SK-N-DZ (cell line): Measurements from ENCODE around the gene RFNG.

Source experiments
- DNase-seq: peaks from one replicate; pipeline ENCODE4 v3.0.0-alpha.2; 2015; ENCODE audit warnings: low spot score

Gene RFNG

DNA sequence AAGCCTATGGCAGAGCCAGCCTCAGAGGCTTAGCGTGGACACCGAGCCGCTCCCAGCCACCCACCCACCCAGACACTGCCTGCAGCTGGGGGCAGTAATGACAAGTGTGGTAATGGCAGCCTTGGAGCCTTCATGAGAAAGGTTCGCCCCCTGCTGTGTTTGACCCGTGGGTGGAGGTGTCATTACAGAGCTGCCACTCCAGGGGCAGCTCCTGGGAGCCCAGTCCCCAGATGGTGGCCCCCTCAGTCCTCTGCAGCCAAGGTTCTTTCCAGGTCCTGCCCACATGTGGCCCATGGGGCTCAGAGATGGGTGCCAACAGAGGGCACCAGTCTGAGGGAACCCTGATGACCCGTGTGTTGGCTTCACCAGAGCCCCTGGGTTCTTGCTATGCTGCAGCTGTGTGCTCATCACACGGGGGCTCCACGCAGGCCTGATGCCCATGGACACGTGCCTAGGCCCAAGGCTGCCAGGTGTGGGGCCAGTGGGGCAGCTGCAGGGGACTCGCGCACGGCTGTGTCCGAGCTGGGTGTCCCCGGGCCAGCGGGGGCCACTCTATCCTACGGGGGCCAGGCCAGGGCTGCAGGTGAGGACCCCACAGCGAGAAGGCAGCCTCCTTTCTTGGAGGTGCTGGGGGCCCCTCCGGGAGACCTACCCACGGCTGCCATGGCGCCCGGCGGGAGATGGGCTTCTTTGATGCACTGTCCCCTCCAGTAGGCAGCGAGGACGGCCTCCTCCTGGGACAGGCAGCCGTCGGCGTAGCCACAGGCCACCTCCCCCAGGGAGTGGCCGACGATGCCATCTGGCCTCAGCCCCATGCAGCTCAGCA is 38.3 kb upstream of the RFNG start:
- no peak for DNase-seq

DNA sequence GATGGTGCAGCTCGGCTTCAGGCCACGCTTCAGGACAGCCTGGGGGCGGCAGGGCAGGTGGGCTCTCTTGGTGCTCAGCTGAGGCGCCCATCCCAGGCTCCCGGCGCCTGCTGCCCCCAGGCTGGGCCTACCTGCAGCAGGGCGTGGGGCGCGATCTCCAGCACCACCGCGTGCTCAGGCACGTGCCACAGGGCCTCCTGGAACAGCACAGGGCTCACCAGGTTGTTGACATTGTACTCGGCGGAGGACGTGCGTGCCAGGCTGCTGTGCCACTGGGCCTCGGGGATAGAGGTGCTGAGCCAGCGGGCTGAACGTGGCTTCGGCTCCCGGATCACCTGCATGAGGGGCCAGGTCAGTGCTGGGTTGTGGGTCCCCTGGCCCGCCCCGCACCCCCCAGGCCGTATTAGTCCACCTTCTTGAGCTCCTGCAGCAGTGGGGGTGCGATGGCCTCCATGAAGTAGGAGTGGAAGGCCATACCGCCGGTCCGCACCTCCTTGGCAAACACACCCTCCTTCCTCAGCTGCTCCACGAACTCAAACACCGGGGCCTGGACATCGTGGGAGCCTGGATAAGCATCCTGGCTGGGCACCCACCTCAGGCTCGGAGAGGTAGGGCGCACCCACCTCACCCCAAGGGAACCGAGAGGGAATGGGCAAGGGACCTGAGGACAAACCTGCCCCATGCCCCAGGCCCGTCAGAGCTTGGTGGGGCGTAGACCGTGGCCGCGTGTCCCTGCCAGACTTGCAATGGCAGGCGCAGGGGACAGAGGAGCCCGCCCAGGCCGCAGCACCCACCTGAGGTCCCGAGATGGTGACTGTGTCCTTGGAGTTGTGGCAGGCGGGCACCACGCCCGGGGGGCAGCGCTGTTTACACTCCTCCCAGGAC is 37.5 kb upstream of the RFNG start:
- no peak for DNase-seq

DNA sequence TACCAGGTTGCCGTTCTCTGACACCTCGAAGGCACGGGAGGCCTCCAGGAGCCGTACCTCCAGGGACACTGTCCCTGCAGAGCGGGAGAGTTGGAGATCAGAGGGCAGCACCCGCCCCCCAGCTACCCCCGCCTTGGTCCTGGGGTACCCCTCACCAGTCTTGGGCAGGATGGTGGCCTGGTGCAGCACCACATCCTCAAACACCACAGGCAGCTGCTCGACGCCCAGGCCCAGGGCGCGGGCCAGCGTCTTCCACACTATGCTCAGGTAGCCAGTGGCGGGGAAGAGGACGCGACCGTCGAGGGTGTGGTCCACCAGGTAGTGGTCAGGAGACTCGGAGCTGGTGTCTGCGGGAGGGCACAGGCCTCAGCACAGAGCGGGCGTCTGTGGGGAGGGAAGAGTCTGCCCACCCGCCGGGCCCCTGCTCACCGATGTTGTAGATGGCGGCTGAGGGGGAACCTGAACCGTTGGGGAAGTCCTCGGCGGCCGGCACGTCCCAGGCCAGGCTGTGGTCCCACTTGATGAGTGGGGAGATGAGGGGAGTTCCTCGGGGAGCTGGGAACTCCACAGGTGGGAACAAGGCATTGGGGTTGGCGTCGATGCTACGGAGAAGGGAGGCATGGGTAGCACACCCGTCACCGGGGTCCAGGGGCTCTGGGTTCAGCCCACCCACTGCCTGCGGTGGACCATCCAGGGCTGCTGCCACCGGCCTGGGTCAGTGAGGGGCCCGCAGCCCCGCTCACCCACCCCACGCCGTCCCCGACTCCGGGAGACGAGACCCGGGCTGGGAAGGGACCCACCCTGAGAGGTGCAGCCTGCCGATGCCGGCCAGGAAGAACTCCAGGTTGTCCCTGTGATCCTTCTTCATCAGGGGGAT is 36.6 kb upstream of the RFNG start:
- no peak for DNase-seq

DNA sequence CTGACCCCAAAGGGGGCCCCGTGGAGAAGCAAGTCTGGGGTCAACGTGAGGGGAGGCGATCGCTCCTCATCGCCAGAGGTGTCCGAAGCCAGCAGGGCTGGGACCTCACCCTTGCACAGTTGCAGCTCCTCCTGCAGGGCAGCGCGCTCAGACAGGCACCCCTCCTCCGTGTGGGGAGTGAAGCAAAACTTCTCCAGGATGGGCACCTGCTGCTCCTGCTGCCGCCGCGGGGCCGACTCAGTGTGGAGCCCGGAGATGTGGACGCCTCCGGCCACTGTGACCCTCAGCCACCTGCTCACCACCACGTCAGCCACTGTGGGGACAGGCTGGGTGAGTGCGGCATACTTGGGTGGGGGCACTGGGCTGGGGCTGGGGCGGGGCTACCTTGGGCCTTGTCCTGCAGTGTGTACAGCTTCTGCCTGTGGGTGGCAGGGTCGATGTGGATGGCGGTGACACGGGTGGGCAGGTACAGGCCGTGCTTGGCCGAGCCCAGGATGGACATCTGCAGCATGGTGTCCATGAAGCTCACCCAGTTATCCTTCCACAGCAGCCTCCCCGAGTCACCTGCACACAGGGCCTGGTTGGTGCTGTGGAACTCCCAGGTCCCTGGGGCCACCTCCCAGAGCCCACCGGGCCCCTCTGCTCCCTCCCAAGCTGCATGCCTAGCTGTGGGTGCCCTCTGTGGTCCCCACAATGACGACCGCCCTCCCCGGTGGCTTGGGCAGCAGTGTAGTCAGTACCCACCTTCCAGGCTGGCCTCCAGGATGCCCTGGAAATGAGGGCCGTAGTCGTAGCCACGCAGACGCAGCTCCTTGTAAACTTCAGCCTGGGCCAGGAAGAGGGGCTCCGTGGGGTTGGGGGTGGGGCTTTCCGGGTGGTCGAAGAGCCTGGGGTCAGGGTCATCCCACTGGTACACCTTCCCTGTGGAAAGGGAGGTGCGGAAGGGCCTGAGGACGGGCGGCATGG is 35.6 kb upstream of the RFNG start:
- DNase-seq = no peak

DNA sequence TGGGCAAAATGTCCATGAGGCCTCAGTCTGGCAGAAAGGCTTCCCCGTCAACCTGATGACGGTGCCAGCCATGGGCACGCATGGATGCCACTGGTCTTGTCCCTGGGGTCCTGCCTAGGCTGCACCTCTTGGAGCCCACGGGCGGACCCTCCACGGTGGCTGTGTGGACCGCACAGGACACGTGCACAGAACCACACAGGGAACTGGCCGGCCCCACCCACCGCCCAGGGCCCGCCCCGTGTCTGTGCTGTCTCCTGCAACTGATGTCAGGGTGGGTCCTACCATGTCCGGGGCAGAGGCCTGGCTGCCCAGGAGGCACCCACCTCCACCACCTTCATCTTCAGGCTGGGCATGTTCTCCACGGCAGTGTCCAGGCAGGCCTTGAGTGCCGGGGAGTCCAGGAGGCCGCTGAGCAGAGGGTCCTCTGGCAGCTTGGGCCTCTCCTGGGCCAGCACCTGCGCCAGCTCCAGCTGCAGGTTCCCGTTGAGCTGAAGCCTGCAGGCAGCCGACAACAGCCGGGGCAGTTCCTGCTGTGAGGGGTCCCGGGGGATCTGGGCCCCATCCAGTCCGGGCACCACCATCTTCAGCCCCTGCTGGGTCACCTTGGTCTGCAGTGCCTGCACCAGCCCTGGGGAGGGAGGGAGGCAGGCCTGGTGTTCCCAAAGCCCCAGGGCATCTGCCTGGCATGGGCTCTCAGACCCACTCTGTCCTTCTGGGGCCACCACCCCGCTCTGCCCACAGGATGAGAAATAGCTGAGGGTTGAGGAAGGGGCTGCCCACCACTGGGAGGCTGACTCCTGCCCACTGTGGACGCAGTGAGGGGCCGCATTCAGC is 34.5 kb upstream of the RFNG start:
- DNase-seq = no peak

DNA sequence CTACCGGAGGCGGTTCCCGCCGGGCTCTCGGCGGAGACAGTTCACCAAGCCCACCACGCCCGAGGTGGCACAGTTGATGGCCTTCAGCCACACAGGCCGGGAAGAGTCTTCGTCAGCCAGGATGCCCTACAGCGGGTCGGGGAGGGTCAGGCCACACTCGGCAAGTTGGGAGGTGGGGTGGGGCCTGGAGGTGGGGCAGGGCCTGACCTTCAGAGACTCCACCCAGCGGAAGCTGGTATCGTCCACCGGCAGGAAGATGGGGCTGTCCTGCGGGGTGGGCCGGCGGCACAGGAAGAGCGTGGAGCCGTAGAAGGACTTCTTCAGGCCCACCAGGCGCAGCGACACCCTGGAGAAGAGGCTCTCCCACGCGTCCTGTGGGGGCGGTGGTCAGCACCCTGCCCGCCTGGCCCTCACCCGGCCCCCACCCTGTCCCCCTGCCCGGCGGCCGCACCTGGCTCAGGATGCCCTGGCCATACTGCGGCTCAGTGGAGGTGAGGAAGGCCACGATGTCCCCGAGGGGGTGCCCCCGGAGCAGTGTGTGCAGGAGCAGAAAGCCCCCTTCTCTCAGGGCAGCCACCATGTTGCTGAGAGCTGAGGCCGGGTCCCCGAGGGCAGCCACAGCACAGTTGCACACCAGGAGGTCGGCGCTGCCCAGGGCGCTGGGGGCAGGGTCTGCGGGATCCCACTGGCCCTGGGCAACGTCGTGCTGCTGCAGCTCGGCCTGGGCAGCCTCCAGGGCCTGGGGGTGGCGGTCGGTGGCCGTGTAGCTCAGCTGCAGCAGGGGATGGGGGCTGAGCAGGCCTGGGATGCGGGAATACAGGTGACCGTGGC is 33.6 kb upstream of the RFNG start:
- no peak for DNase-seq

DNA sequence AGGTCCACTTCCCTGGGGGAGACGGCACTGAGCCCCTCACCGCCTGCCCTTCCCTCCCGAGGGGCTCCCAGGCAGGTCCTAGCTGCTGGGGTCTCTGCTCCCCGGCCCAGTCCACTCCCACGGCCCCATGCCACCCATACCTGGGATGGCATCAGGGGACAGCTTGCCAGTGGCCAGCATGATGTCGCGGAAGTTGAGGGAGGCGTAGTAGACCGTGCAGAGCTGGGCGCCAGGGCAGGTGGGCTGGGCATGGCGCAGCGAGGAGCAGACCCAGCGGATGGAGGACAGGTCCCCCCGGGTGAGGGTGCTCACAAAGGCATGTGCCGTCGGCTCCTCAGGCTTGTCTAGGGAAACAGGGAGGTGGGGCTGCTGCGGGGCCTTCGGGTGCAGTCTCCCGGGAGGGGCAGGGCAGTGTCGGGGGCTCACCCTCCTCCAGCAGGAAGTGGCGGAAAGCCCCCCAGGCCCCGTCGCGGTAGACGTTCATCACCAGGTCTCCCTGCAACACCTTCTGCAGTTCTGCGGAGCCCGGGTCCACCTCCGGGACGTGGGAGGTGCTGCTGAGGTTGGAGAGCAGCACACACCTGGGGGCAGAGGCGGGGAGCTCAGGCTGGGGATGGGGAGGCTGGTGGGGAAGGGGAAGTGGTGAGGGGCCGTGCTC is 32.9 kb upstream of the RFNG start:
- DNase-seq = no peak

DNA sequence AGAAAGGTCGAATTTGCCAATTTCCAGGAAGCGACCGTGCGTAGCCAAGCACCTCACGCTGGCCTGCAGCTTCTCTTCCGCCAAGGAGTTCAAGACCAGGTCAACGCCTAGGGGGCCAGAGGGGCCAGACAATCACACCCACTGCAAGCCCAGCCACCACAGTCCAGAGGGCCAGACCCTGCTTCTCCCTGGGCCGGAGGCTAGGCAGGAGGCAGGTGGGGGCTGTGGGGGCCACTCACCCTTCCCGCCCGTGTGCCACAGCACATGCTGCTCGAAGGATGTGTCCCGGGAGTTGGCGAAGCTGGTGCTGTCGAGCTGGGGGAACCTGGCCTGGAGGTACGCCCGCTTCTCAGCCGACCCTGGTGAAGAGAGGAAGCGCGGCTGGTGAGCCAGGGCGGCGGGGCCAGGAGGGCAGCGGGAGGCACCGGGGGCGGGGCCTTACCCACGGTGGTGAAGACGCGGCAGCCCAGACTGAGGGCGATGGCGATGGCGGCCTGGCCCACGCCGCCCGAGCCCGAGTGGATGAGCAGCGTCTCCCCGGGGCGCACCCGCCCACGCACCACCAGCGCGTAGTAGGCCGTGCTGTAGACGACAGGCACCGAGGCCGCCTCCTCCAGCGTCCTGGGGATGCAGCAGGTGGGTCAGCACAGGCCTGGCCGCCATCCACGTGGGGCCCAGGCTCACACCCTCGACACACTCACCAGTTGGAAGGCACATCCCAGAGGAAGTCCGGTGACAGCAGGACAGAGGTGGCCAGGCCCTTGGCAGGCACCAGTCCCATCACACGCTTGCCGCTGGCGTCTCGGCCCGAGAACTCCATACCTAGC is 32.1 kb upstream of the RFNG start:
- DNase-seq = no peak

DNA sequence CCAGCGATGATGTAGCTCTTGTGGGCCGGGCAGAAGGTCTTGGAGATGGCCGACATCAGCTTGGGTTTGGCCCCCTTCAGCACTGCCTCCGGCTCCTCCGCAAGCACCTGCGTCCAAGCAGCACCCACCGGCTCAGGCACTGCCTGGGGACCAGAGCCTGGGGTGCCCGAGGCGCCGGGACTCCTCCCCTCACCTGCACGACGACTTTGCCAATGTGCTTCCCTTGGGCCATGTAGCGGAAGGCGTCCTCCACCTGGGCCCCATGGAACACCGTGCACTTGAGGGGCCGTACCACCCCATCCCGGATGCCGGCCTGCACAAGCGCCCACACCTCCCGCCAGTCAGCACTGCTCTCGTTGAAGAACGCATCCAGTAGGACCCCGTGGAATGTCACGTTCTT is 31.4 kb upstream of the RFNG start:
- DNase-seq = no peak

DNA sequence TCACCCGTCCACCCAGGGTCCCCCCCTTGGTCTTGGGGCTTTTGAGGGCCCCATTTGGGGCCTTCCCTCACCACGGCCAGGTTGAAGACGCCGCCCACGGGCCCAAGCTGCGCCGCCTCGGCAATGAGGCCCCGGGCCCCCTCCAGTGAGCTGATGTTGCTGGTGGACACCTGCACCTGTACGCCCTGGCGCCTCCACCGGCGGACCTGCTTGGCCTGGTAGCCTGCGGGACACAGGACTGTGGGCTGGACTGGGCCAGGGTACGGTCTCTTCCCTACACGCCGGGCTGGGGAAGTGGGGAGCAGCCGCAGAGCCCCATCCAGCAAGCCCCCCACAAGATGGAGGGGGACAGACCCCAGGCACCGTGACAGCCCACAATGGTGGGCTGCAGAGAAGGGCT is 30.8 kb upstream of the RFNG start:
- DNase-seq = no peak

DNA sequence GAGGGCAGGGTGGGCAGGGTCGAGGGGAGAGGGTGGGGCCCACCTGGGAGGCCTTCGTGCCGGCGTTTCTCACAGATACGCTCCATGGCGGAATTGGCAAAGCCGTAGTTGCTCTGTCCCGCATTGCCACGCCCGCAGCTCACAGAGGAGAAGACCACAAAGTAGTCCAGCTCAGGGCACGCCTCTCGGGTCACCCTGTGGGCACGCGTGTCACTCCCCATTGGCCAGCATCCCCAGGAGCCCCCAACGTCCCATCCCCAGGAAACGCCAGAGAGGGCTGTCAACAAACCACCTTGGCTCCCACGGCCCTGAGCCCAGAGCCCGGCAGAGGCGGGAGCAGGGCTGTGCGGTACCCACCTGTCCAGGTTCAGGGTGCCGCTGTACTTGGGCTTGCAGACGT is 30.4 kb upstream of the RFNG start:
- no peak for DNase-seq

DNA sequence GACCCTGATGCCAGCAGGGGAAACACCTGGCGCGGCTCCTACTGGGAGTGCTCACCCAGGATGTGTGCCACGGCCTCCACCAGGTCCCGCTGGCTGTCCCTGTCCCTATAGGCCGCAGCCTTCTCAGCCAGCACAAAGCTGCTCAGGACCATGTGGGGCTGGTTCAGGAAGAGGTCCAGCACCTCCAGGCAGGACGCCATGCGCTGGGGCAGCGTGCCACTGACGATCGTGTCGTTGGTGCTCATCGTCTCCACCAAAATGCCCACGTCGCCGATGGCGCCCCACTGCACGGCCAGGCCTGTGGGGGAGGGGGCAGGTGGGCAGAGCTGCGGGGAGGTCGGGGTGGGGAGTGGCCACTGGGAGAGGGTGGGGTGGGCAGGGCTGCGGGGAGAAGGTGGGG is 29.9 kb upstream of the RFNG start:
- DNase-seq = no peak

DNA sequence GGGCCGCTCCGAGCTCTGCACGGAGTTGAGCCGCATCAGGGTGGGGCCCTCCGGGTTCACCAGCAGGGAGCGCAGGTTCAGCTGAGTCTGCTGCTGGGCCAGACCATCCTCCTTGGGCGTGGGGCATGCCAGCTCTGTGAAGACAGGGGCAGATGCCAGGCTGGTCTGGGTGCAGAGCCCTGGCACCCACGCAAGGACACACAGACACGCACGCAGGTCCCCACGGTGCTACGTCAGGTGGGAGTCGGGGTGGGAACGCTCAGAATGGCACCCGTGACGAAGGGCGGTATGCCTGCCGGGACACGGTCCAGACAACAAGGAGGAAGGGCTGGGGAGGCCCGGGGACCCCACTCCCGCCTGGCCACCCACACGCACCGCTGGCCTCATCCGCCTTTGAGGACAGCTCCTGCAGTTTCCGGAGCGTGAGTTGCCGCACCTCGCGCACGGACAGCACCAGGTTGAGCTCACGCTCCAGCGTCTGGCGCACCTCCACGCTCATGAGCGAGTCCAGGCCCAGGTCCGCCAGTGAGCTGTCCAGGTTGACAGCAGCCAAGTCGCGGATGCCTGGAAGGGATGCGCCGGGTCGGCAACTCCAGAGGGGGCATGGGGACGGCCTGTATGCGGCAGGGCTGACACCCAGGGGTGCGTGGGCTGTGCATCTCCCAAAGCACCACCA is 29.3 kb upstream of the RFNG start:
- DNase-seq = no peak

DNA sequence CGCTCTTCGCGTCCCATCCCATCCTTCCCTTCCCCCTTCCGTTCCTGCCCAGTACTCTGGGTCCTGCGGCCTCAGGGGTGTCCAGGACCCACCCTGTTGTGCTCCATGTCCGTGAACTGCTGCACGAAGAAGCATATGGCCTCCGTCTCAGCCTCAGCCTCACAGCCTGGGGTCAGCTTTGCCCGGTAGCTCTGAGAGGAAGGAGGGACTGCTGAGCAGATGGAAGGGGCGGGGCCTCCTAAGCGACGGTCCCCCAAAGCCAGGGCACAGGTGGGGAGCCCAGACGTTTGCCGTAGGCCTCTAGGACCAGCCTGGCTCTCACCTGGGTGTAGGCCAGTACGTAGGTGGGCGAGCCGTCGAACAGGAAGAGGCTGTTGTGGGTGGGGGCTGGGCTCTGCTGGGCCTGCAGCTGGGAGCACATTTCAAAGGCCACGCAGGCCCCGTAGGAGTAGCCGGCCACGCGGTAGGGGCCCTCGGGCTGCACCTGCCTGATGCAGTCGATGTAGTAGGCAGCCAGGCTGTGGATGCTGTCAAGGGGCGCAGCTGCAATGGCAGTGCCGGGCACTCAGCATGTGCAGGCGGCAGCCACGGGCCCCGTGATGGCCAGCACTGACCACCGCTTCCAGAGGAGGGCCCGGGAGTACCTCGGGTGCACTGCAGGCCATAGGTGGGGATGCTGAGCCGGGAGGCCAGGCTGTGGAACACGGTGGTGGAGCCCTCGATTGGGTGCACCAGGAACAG is 28.6 kb upstream of the RFNG start:
- DNase-seq = no peak

DNA sequence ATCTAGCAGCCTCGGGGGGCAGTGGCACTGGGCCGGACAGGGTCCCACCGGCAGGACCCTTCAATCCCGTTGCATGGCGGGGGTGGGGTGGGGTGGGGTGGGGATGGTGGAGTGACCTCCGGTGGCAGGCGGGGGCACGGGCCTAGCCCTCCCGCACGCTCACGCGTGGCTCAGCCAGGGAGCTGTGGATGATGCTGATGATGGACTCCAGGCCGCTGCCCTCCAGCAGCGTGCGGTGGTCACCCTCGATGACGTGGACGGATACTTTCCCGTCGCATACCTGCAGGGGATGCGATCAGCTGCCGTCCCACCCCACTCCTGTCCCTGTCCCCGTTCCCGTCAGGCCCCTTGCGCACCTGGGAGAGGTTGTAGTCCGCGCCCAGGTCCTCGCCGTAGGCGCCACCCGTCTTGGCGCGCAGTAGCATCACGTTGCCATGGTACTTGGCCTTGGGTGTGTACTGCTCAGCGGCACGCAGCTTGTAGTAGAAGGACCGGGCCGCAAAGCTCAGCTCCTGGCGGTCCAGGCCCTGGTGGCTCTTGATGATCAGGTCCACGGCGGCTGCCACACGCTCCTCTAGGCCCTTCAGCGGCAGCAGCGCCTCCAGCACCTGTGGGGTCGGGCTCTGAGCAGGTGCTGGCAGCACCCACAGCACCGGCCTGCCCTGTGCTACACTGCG is 27.5 kb upstream of the RFNG start:
- no peak for DNase-seq

DNA sequence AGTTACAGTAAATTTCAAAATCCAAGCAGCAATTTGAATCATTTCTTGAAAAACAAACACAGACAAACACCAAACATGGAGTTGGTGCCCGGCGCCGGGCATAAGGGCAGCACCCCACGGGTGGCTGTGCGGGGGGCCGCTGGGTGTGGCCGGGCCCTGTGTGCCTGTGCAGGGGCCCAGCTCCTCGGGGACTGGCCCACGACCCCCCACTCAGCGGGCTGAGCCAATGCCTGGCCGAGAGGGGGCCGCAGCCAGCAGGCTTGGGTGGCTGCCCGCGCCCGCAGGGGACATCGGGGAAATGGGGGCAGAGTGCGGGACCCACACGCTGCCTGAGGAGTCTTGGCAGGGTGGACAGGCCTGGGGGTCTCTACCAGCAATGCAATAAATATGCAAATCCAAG is 26.8 kb upstream of the RFNG start:
- DNase-seq = no peak
